Fibroblast of skin of left biceps (primary cell): ENCODE measurements around the gene ZMYND8.
"Not testable (repeated sequence)": the region's sequence is repeated elsewhere in the genome, so short reads cannot be mapped to it uniquely, and the experiment has no call there.

ENCODE experiments used
- DNase-seq, 2 experiments: peaks; one replicate each; pipeline ENCODE4 v3.0.0-alpha.2; 2013; ENCODE audit warnings: low read depth in 2 of 2

ZMYND8 gene

GRCh38 chr20:47370850-47371782, 14.6 kb upstream of the ZMYND8 start:
- no peak for DNase-seq

- no peak for DNase-seq
Observed at GRCh38 chr20:47370214-47370613, 13.7 kb upstream of the ZMYND8 start.

- no peak for DNase-seq
Observed at GRCh38 chr20:47368301-47368700, 11.8 kb upstream of the ZMYND8 start.

- DNase-seq = not testable (repeated sequence)
Observed at GRCh38 chr20:47366301-47366700, 9.8 kb upstream of the ZMYND8 start.

GRCh38 chr20:47365023-47365764, 8.7 kb upstream of the ZMYND8 start:
- DNase-seq = no peak

- no peak for DNase-seq
Observed at GRCh38 chr20:47362361-47363219, 6.1 kb upstream of the ZMYND8 start.

- no peak for DNase-seq
Observed at GRCh38 chr20:47361057-47361915, 4.8 kb upstream of the ZMYND8 start.

- DNase-seq = no peak
Observed at GRCh38 chr20:47360297-47361056, 4.0 kb upstream of the ZMYND8 start.

- DNase-seq = no peak
Observed at GRCh38 chr20:47359530-47360296, 3.2 kb upstream of the ZMYND8 start.

GRCh38 chr20:47358672-47359529, 2.4 kb upstream of the ZMYND8 start:
- DNase-seq = peak in 1 of 2 experiments; percentile 68

- DNase-seq = no peak
Observed at GRCh38 chr20:47358039-47358671, 1.7 kb upstream of the ZMYND8 start.

- DNase-seq = peak in 1 of 2 experiments; percentile 56
Observed at GRCh38 chr20:47357296-47358038, 968 bp upstream of the ZMYND8 start.

- no peak for DNase-seq
Observed at GRCh38 chr20:47356220-47356525, 326 bp downstream of the ZMYND8 start.

- DNase-seq = no peak
Observed at GRCh38 chr20:47355489-47356219, 845 bp downstream of the ZMYND8 start.

GRCh38 chr20:47354714-47355488, 1.6 kb downstream of the ZMYND8 start:
- no peak for DNase-seq

GRCh38 chr20:47354464-47354713, 2.1 kb downstream of the ZMYND8 start:
- no peak for DNase-seq
